B cell (primary cell): ENCODE data around the gene KSR2. TPM values are rescaled to one million over a fixed set of nuclear protein-coding genes. Genes with fewer than 3 reads are reported as not detected.

Experiments used
- ATAC-seq: fragments of 200-7000 bp; cut with Tn5 transposase; one replicate; pipeline ENCODE4 v1.10.0; 2021; ENCODE audit warnings: low read depth, mild to moderate bottlenecking, moderate number of reproducible peaks, moderate library complexity
- CTCF ChIA-PET: fragments of 350-600 bp; sonication (Branson Sonifier 250); formaldehyde crosslinking; loops from one replicate; lab custom pipeline; 2021; ENCODE audit warnings: antibody characterized with exemption, inconsistent platforms; lab: Charles Lee
- POLR2A ChIA-PET: fragments of 350-600 bp; sonication (Branson Sonifier 250); formaldehyde crosslinking; loops from one replicate; lab custom pipeline; 2021; ENCODE audit warnings: antibody characterized with exemption; lab: Charles Lee
- DNase-seq: peaks from one replicate; pipeline ENCODE4 v3.0.0; 2013
- H2AFZ ChIP-seq: 2 replicates; pipeline ENCODE4 v1.6.1; 2012; ENCODE audit warnings: mild to moderate bottlenecking, low read depth, low read length; ENCODE audit not compliant: insufficient read depth, poor library complexity, severe bottlenecking
- H3K27ac ChIP-seq, 2 donors: 1 replicate in 1 of 2; 2 replicates in 1 of 2; pipeline ENCODE4 v1.5.1; 2012 to 2013; ENCODE audit warnings: low read length in 2 of 2, mild to moderate bottlenecking in 2 of 2, moderate library complexity in 1 of 2
- H3K27me3 ChIP-seq, 4 experiments: fragments of 200-600 bp in 1 of 4; sonication (generic) in 1 of 4; replicated peaks in 1 of 4; 1 replicate in 2 of 4; 2 replicates in 2 of 4; pipeline versions ENCODE4 v1.6.1 to v1.7.0; 2013 to 2016; ENCODE audit warnings: low read length in 3 of 4, mild to moderate bottlenecking in 2 of 4, mixed read lengths in 1 of 4, moderate library complexity in 1 of 4; ENCODE audit not compliant: insufficient read depth in 4 of 4, control insufficient read depth in 3 of 4; ENCODE audit errors: control extremely low read depth in 1 of 4
- H3K36me3 ChIP-seq, 2 experiments: replicated peaks in 1 of 2; 1 replicate in 1 of 2; 2 replicates in 1 of 2; pipeline versions ENCODE4 v1.6.1 to v1.7.1; 2013; ENCODE audit warnings: low read length in 1 of 2; ENCODE audit not compliant: insufficient read depth in 2 of 2, control insufficient read depth in 1 of 2; ENCODE audit errors: control extremely low read depth in 1 of 2, extremely low read depth in 1 of 2
- H3K4me1 ChIP-seq, 2 donors: fragments of 200-600 bp in 1 of 2; sonication (generic) in 1 of 2; 1 replicate in 1 of 2; 2 replicates in 1 of 2; pipeline versions ENCODE4 v1.5.1 to v1.6.1; 2013 to 2017; ENCODE audit warnings: low read length in 2 of 2; ENCODE audit not compliant: control insufficient read depth in 2 of 2, insufficient read depth in 2 of 2
- H3K4me2 ChIP-seq: replicated peaks from 2 replicates; pipeline ENCODE3; 2012; ENCODE audit warnings: mild to moderate bottlenecking, low read depth, low read length; ENCODE audit not compliant: poor library complexity, severe bottlenecking
- H3K4me3 ChIP-seq, 5 experiments: fragments of 200-600 bp in 1 of 5; sonication (generic) in 1 of 5; 1 replicate in 3 of 5; 2 replicates in 2 of 5; pipeline versions ENCODE4 v1.5.1 to v1.7.0; 2011 to 2016; ENCODE audit warnings: low read length in 4 of 5, mild to moderate bottlenecking in 4 of 5, low read depth in 2 of 5, control low read depth in 1 of 5, moderate library complexity in 1 of 5; ENCODE audit not compliant: insufficient read depth in 1 of 5; ENCODE audit errors: control extremely low read depth in 1 of 5, extremely low read depth in 1 of 5
- H3K79me2 ChIP-seq: fragments of 200-600 bp; sonication (generic); one replicate; pipeline ENCODE4 v1.6.0; 2016; ENCODE audit warnings: low read length; ENCODE audit not compliant: control insufficient read depth, insufficient read depth
- H3K9ac ChIP-seq: fragments of 200-600 bp; sonication (generic); 2 replicates; pipeline ENCODE4 v1.6.1; 2017; ENCODE audit warnings: mild to moderate bottlenecking, low read length, moderate library complexity
- H3K9me3 ChIP-seq, 3 donors: one replicate each; pipeline versions ENCODE4 v1.6.1 to v1.7.1; 2013; ENCODE audit warnings: low read length in 2 of 3; ENCODE audit not compliant: control insufficient read depth in 2 of 3, insufficient read depth in 1 of 3; ENCODE audit errors: control extremely low read depth in 1 of 3
- H4K20me1 ChIP-seq: 2 replicates; pipeline ENCODE4 v1.6.0; 2012; ENCODE audit warnings: mild to moderate bottlenecking, low read length; ENCODE audit not compliant: insufficient read depth, control insufficient read depth, poor library complexity, severe bottlenecking
- H3K27ac Mint-ChIP-seq: one replicate; pipeline ENCODE4 v1.8.0; 2021; ENCODE audit warnings: mixed read lengths
- H3K27me3 Mint-ChIP-seq: one replicate; pipeline ENCODE4 v1.8.0; 2021; ENCODE audit warnings: mixed read lengths
- H3K4me1 Mint-ChIP-seq: one replicate; pipeline ENCODE4 v1.8.0; 2021; ENCODE audit warnings: mixed read lengths
- H3K4me3 Mint-ChIP-seq: one replicate; pipeline ENCODE4 v1.8.0; 2021; ENCODE audit warnings: mixed read lengths
- H3K9me3 Mint-ChIP-seq: one replicate; pipeline ENCODE4 v1.8.0; 2022; ENCODE audit warnings: mixed read lengths; ENCODE audit not compliant: insufficient read depth
- EZH2 ChIP-seq: IDR thresholded peaks from 2 replicates; pipeline ENCODE4 v1.6.1; 2012; ENCODE audit warnings: borderline replicate concordance, low read depth, mild to moderate bottlenecking, moderate library complexity, low read length; ENCODE audit not compliant: insufficient read depth, poor library complexity, severe bottlenecking
- WGBS: methylation state at CpG from one replicate; pipeline ENCODE4 v1.1.5; 2013; ENCODE audit warnings: missing lambda C conversion rate; ENCODE audit not compliant: insufficient coverage; 5-methylcytosine and 5-hydroxymethylcytosine counted together
- intact Hi-C: fragments of 100-400 bp; cut with micrococcal nuclease; formaldehyde crosslinking; loops from one replicate; pipeline ENCODE4 v1.10.0; 2022
- polyA plus RNA-seq: library from polyadenylated mRNA; depleted of rRNA; stranded (reverse); fragments of >200 nt; gene quantifications from 2 replicates; pipeline ENCODE4 v1.2.3, GENCODE V29; 2012
- total RNA-seq, 2 donors: library from RNA; stranded (reverse); fragments of 120-200 nt in 1 of 2; gene quantifications; 1 replicate in 1 of 2; 2 replicates in 1 of 2; pipeline versions ENCODE4 v1.2.3 to v1.2.4, GENCODE V29; 2013 to 2022
- TF ChIP-seq, protein P1 (sequence below): fragments of 200-600 bp; IDR thresholded peaks from one replicate; pipeline ENCODE4 v1.8.0; 2022; ENCODE audit warnings: antibody characterized with exemption, mild to moderate bottlenecking

KSR2 gene
- total and polyA plus RNA-seq, 2 donors (not counting 1 experiment from before 2014, with no cell fraction given): not detected

DNA sequence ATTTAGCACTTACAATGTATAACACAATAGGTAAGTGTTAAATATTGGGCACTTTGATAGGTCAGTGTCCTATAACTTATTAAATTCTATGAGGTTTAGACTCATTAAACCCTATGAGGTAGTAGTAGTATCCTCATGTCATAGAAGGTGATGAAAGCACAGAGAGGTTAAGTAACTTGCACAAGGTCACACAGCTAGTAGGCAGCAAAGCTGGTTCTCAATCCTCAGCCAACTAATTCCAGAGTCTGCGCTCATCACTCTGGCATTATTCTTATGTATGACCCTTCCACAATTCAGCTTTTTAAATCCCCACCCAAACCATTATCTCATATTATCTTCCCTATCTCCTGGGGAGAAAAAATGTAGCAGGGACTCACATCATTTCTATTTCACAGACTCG, 141.1 kb downstream of the KSR2 start:
- H3K4me3 ChIP-seq: no peak overlapping the region
- peaks cover 12% of the 10 kb centered on the region for H3K9me3 Mint-ChIP-seq
- peaks cover 0 to 17% (median 16%) of the 10 kb centered on the region in 3 donors for H3K9me3 ChIP-seq
- ChIA-PET POLR2A (no interaction called here), CTCF (interaction anchor here (1.3 kb wide), 1 partner anchor 9 kb away, joined by 5 read pairs; no protein-coding TSS in a partner anchor)
- no peaks in the 10 kb centered on the region for H3K36me3 ChIP-seq
- DNase-seq (no peak), ATAC-seq (no peak)
- no peak overlapping the region for H3K4me2 ChIP-seq
- no peak overlapping the region for H3K27ac ChIP-seq
- H3K27me3 ChIP-seq: no peaks in the 10 kb centered on the region
- H4K20me1 ChIP-seq: no peaks in the 10 kb centered on the region
- intact Hi-C loops: no loop called here
- H3K4me1 Mint-ChIP-seq: no peaks in the 10 kb centered on the region
- no peak overlapping the region for H3K27ac Mint-ChIP-seq
- no peaks in the 10 kb centered on the region for H3K4me1 ChIP-seq
- H3K4me3 Mint-ChIP-seq: no peak overlapping the region
- peaks cover 3% of the 10 kb centered on the region for H3K27me3 Mint-ChIP-seq
- no peaks in the 10 kb centered on the region for H3K79me2 ChIP-seq
- TF ChIP-seq EZH2: no peak
- TF ChIP-seq, protein P1, sequence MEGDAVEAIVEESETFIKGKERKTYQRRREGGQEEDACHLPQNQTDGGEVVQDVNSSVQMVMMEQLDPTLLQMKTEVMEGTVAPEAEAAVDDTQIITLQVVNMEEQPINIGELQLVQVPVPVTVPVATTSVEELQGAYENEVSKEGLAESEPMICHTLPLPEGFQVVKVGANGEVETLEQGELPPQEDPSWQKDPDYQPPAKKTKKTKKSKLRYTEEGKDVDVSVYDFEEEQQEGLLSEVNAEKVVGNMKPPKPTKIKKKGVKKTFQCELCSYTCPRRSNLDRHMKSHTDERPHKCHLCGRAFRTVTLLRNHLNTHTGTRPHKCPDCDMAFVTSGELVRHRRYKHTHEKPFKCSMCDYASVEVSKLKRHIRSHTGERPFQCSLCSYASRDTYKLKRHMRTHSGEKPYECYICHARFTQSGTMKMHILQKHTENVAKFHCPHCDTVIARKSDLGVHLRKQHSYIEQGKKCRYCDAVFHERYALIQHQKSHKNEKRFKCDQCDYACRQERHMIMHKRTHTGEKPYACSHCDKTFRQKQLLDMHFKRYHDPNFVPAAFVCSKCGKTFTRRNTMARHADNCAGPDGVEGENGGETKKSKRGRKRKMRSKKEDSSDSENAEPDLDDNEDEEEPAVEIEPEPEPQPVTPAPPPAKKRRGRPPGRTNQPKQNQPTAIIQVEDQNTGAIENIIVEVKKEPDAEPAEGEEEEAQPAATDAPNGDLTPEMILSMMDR: no peak
- WGBS: 94% methylated on average over 2 of the region's 2 CpGs
- no peak overlapping the region for H3K9ac ChIP-seq
- no peak overlapping the region for H2AFZ ChIP-seq

- no peaks in the 10 kb centered on the region for H3K4me1 ChIP-seq
- H3K27ac ChIP-seq: no peak overlapping the region
- DNase-seq (no peak), ATAC-seq (no peak)
- no peak overlapping the region for H3K4me2 ChIP-seq
- ChIA-PET POLR2A (no interaction called here), CTCF (no interaction called here)
- H3K4me1 Mint-ChIP-seq: no peaks in the 10 kb centered on the region
- H2AFZ ChIP-seq: no peak overlapping the region
- no peaks in the 10 kb centered on the region for H4K20me1 ChIP-seq
- no peaks in the 10 kb centered on the region for H3K36me3 ChIP-seq
- no peaks in the 10 kb centered on the region for H3K27me3 ChIP-seq
- H3K9ac ChIP-seq: no peak overlapping the region
- H3K27me3 Mint-ChIP-seq: peaks cover 6% of the 10 kb centered on the region
- peaks cover 12% of the 10 kb centered on the region for H3K9me3 Mint-ChIP-seq
- no peaks in the 10 kb centered on the region for H3K79me2 ChIP-seq
- no peak for TF ChIP-seq EZH2
- TF ChIP-seq, protein P1: no peak
- intact Hi-C loops: no loop called here
- no peak overlapping the region for H3K27ac Mint-ChIP-seq
- whole genome bisulfite sequencing: 83% methylated on average over 1 of the region's 3 CpGs
- H3K4me3 ChIP-seq: no peak overlapping the region
- H3K4me3 Mint-ChIP-seq: no peak overlapping the region
- H3K9me3 ChIP-seq: peaks cover 0 to 17% (median 16%) of the 10 kb centered on the region in 3 donors
These were observed 143.0 kb downstream of the KSR2 start for GRCh38 chr12:117825827-117826226.
